Endothelial cell of umbilical vein (primary cell): ENCODE measurements around the gene LTF. TPM values are rescaled to one million over a fixed set of nuclear protein-coding genes. Genes with fewer than 3 reads are reported as not detected.

Source experiments
- BruUV-seq: library from RNA; stranded (reverse); fragments of 400-500 nt; replicated peaks from 2 replicates; lab custom pipeline; 2021; lab: Mats Ljungman, UMichigan
- CTCF ChIA-PET: fragments of 300-600, 350-600 bp; sonication (Branson Sonifier 250); formaldehyde crosslinking; loops from one replicate; lab custom pipeline; 2021; ENCODE audit warnings: antibody characterized with exemption, inconsistent platforms; lab: Charles Lee
- POLR2A ChIA-PET: fragments of 300-600, 350-600 bp; sonication (Branson Sonifier 250); formaldehyde crosslinking; loops from one replicate; lab custom pipeline; 2021; ENCODE audit warnings: antibody characterized with exemption, inconsistent platforms; lab: Charles Lee
- DNase-seq: peaks from one replicate; pipeline ENCODE4 v3.0.0-alpha.2; 2011; ENCODE audit warnings: low read depth, low spot score
- FAIRE-seq: peaks from 2 replicates; lab custom pipeline; 2011; peaks lifted over from hg19 to GRCh38; lab: Jason Lieb, UNC
- H2AFZ ChIP-seq: 2 replicates; pipeline ENCODE4 v1.6.0; 2012; ENCODE audit warnings: low read depth, low read length, control low read depth, inconsistent platforms
- H3K27ac ChIP-seq: 2 replicates; pipeline ENCODE4 v1.5.1; 2011; ENCODE audit warnings: low read depth, mild to moderate bottlenecking, control low read depth, low read length, moderate library complexity; ENCODE audit not compliant: insufficient read depth
- H3K27me3 ChIP-seq, 2 experiments: 2 replicates each; pipeline versions ENCODE4 v1.6.0 to v1.6.1; 2011; ENCODE audit warnings: low read length in 2 of 2, mixed read lengths in 1 of 2; ENCODE audit not compliant: control insufficient read depth in 2 of 2, insufficient read depth in 2 of 2
- H3K36me3 ChIP-seq, 2 experiments: 2 replicates in 1 of 2; 3 replicates in 1 of 2; pipeline ENCODE4 v1.5.1; 2011; ENCODE audit warnings: low read length in 2 of 2, mild to moderate bottlenecking in 1 of 2, moderate library complexity in 1 of 2; ENCODE audit not compliant: control insufficient read depth in 2 of 2, insufficient read depth in 2 of 2; ENCODE audit errors: extremely low read depth in 1 of 2
- H3K4me1 ChIP-seq: 3 replicates; pipeline ENCODE4 v1.5.1; 2011; ENCODE audit warnings: mild to moderate bottlenecking, low read length; ENCODE audit not compliant: control insufficient read depth, insufficient read depth; ENCODE audit errors: extremely low read depth
- H3K4me2 ChIP-seq: 2 replicates; pipeline ENCODE4 v1.6.1; 2011; ENCODE audit warnings: low read length, control low read depth, mixed read lengths; ENCODE audit not compliant: insufficient read depth
- H3K4me3 ChIP-seq, 3 experiments: fragments of 200-600 bp in 1 of 3; sonication (generic), shearing (Covaris generic) in 1 of 3; replicated peaks in 1 of 3; 2 replicates each; pipeline ENCODE4 v1.5.1; 2011 to 2016; ENCODE audit warnings: control low read depth in 3 of 3, low read length in 3 of 3, mild to moderate bottlenecking in 2 of 3, inconsistent platforms in 1 of 3, low read depth in 1 of 3, moderate library complexity in 1 of 3; ENCODE audit not compliant: insufficient read depth in 1 of 3
- H3K79me2 ChIP-seq: 2 replicates; pipeline ENCODE4 v1.6.0; 2012; ENCODE audit warnings: low read length, inconsistent platforms; ENCODE audit not compliant: control insufficient read depth, insufficient read depth
- H3K9ac ChIP-seq: replicated peaks from 2 replicates; pipeline ENCODE3; 2011; ENCODE audit warnings: low read length, control low read depth; ENCODE audit not compliant: insufficient read depth; ENCODE audit errors: extremely low read depth
- H3K9me1 ChIP-seq: replicated peaks from 3 replicates; pipeline ENCODE4 v1.6.0; 2011; ENCODE audit warnings: mild to moderate bottlenecking, low read length; ENCODE audit not compliant: control insufficient read depth, insufficient read depth; ENCODE audit errors: extremely low read depth
- H3K9me3 ChIP-seq: replicated peaks from 2 replicates; pipeline ENCODE4 v1.5.1; 2012; ENCODE audit warnings: low read length, inconsistent platforms; ENCODE audit not compliant: control insufficient read depth, insufficient read depth
- H4K20me1 ChIP-seq: replicated peaks from 2 replicates; pipeline ENCODE3; 2011; ENCODE audit warnings: mild to moderate bottlenecking, low read length; ENCODE audit not compliant: control insufficient read depth, insufficient read depth; ENCODE audit errors: extremely low read depth
- EZH2 ChIP-seq: IDR thresholded peaks from 2 replicates; pipeline ENCODE4 v1.6.1; 2012; ENCODE audit warnings: borderline replicate concordance, low read depth, mild to moderate bottlenecking, moderate library complexity, low read length, inconsistent platforms; ENCODE audit not compliant: severe bottlenecking
- FOS ChIP-seq: IDR thresholded peaks from 2 replicates; pipeline ENCODE4 v1.6.1; 2011; ENCODE audit warnings: mild to moderate bottlenecking, low read length, moderate library complexity, borderline replicate concordance; ENCODE audit not compliant: insufficient read depth
- GATA2 ChIP-seq: IDR thresholded peaks from 2 replicates; pipeline ENCODE4 v1.7.0; 2011; ENCODE audit warnings: low read depth, mild to moderate bottlenecking, moderate library complexity, mixed read lengths, low read length; ENCODE audit not compliant: insufficient read length, insufficient read depth
- JUN ChIP-seq: IDR thresholded peaks from 2 replicates; pipeline ENCODE4 v1.6.1; 2011; ENCODE audit warnings: borderline replicate concordance, low read depth; ENCODE audit not compliant: insufficient read length, insufficient read depth
- MAX ChIP-seq: IDR thresholded peaks from 2 replicates; pipeline ENCODE4 v1.6.1; 2011; ENCODE audit not compliant: insufficient read depth, insufficient read length
- MYC ChIP-seq: IDR thresholded peaks from one replicate; pipeline ENCODE4 v1.6.1; 2011; ENCODE audit warnings: mild to moderate bottlenecking, low read depth, low read length
- POLR2A ChIP-seq: IDR thresholded peaks from 2 replicates; pipeline ENCODE4 v1.6.1; 2012; ENCODE audit warnings: low read depth, mild to moderate bottlenecking, control low read depth, low read length
- POLR2AphosphoS5 ChIP-seq: IDR thresholded peaks from 2 replicates; pipeline ENCODE4 v1.6.1; 2012; ENCODE audit warnings: low read depth, mild to moderate bottlenecking, control low read depth, low read length, moderate library complexity; ENCODE audit not compliant: insufficient read depth
- dilution Hi-C: fragments of 300-500 bp; cut with MboI; formaldehyde crosslinking; loops from one replicate; pipeline ENCODE4 v1.15.0; 2019; ENCODE audit warnings: low sequenced_read_pairs; ENCODE audit not compliant: extremely low pct_ligation_motif_present
- intact Hi-C: fragments of 100-400 bp; cut with micrococcal nuclease; formaldehyde crosslinking; loops from one replicate; pipeline ENCODE4 v1.10.0; 2022
- polyA plus RNA-seq, 4 experiments: library from polyadenylated mRNA; depleted of rRNA in 3 of 4; stranded (reverse) in 3 of 4; unstranded in 1 of 4; fragments of >200 nt; gene quantifications; 2 replicates each; pipeline versions ENCODE4 v1.2.1 to v1.2.3, GENCODE V29; 2011 to 2012; ENCODE audit warnings: missing spikeins in 1 of 4
- total RNA-seq: library from RNA; stranded (reverse); gene quantifications from 2 replicates; pipeline ENCODE4 v1.2.3, GENCODE V29; 2021
- TF ChIP-seq, protein P1 (sequence below), 2 donors: IDR thresholded peaks; 1 replicate in 1 of 2; 2 replicates in 1 of 2; pipeline ENCODE4 v1.5.1; 2011; ENCODE audit warnings: low read length in 2 of 2, mild to moderate bottlenecking in 2 of 2, moderate library complexity in 2 of 2, control low read depth in 1 of 2, inconsistent platforms in 1 of 2, low read depth in 1 of 2; ENCODE audit not compliant: insufficient read depth in 1 of 2; ENCODE audit errors: extremely low read depth in 1 of 2

LTF gene
- total and polyA plus RNA-seq, 2 donors (not counting 3 experiments of a cell fraction or from before 2014, with no cell fraction given), result not detected

- H3K27ac ChIP-seq, result no peak overlapping the region
- H3K36me3 ChIP-seq, result no peaks in the 10 kb centered on the region
- no peak overlapping the region for H3K9ac ChIP-seq
- FAIRE-seq (no peak), DNase-seq (no peak)
- ChIA-PET CTCF (interaction anchor here (1.0 to 1.4 kb wide), 3 partner anchors 33 to 156 kb away, joined by 4 to 5 read pairs (median 5); no protein-coding TSS in a partner anchor), POLR2A (no interaction called here)
- H3K9me1 ChIP-seq, result no peaks in the 10 kb centered on the region
- peaks cover 0 to 2% of the 10 kb centered on the region in 2 experiments for H3K27me3 ChIP-seq
- H3K4me3 ChIP-seq, result no peak overlapping the region
- intact Hi-C loops (loop anchor here (10.0 kb wide), 1 partner anchor 412 kb away; no protein-coding TSS in a partner anchor), dilution Hi-C loops (no loop called here)
- H3K4me1 ChIP-seq, result no peaks in the 10 kb centered on the region
- BruUV-seq, result no TSS peak
- H3K4me2 ChIP-seq, result no peak overlapping the region
- TF ChIP-seq POLR2AphosphoS5 (no peak), POLR2A (no peak), GATA2 (no peak), EZH2 (no peak), FOS (no peak), JUN (no peak), MAX (no peak), MYC (no peak)
- TF ChIP-seq, protein P1, sequence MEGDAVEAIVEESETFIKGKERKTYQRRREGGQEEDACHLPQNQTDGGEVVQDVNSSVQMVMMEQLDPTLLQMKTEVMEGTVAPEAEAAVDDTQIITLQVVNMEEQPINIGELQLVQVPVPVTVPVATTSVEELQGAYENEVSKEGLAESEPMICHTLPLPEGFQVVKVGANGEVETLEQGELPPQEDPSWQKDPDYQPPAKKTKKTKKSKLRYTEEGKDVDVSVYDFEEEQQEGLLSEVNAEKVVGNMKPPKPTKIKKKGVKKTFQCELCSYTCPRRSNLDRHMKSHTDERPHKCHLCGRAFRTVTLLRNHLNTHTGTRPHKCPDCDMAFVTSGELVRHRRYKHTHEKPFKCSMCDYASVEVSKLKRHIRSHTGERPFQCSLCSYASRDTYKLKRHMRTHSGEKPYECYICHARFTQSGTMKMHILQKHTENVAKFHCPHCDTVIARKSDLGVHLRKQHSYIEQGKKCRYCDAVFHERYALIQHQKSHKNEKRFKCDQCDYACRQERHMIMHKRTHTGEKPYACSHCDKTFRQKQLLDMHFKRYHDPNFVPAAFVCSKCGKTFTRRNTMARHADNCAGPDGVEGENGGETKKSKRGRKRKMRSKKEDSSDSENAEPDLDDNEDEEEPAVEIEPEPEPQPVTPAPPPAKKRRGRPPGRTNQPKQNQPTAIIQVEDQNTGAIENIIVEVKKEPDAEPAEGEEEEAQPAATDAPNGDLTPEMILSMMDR (IDR thresholded peaks at IDR 0.05; ENCODE audit: extremely low read depth in 1 of 2, insufficient read depth in 1 of 2, low read depth in 1 of 2, low read length in 2 of 2), result no peak
- H2AFZ ChIP-seq, result no peak overlapping the region
- no peaks in the 10 kb centered on the region for H3K9me3 ChIP-seq
- H4K20me1 ChIP-seq, result no peaks in the 10 kb centered on the region
- H3K79me2 ChIP-seq, result no peaks in the 10 kb centered on the region
Measured at GRCh38 chr3:46482632-46483350, 18.1 kb upstream of the LTF start.
